HG02571 (cell line): Measurements from ENCODE around the gene ZNF629.
A peak's percentile ranks its signal among the peaks of the same experiment; 100 is the strongest.

Experiments used
- ATAC-seq: cut with Tn5 transposase; IDR thresholded peaks from one replicate; pipeline ENCODE4 v1.9.1; 2021; ENCODE audit warnings: mild to moderate bottlenecking, moderate library complexity; ENCODE audit not compliant: unreplicated experiment

ZNF629 gene

DNA sequence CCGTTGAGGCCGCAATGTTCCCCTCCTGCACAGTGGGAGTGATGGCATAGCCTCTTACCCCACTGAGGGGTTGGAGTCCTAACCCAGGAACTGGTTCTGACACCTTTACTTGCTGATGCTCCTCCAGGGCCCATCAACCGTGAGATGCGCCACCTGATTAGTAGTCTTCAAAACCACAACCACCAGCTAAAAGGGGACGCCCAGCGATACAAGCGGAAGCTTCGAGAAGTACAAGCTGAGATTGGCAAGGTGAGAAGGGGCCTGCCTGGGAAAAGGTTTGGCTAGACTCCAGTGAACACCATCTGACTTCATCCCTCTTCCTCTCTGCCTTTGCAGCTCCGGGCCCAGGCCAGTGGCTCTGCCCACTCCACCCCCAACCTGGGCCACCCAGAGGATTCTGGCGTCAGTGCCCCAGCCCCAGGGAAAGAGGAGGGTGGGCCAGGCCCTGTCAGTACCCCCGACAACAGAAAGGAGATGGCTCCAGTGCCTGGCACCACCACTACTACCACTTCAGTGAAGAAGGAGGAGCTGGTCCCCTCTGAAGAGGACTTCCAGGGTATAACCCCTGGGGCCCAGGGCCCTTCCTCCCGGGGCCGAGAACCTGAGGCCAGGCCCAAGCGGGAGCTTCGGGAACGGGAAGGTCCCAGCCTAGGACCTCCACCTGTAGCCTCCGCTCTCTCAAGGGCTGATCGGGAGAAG is 19.1 kb downstream of the ZNF629 start:
- no peak for ATAC-seq

DNA sequence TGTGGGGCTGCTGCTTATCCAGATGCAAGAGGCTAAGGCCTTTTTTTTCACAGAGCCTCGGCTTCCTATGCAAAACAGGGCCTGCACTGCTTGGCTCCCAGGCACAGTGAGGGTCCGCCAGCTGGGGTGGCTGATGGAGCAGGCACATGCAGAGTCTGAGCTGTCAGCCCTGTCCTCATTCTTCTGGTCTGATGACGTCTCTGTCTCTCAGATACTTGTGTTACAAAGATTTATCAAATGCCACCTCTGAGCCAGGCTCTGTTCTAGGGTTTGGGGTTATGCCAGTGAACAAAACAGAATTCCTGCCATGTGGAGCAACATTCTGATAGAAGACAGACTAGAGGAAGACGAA is 20.1 kb downstream of the ZNF629 start:
- ATAC-seq: no peak

DNA sequence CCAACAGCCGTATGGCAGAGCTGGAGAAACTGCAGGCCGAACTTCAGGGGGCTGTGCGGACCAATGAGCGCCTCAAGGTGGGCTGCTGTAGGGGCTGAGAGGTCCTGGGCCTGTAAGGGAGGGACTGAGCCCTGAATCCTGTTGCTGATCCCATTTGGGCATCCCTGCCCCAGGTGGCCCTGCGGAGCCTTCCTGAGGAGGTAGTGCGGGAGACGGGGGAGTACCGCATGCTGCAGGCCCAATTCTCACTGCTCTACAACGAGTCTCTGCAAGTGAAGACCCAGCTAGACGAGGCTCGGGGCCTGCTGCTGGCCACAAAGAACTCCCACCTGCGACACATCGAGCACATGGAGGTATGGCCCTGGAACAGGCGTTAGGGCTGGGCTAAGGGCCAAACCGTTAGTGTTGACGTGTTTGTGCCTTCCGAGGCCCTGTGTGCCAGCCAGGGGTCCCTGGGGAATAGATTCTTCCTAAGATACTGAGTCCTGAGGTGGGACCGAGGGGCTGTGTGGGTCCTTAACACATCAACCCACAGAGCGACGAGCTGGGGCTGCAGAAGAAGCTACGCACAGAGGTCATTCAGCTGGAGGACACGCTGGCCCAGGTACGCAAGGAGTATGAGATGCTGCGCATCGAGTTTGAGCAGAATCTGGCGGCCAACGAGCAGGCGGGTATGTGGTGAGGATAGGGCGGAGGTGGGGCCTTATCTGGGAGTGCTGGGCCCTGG is 20.6 kb downstream of the ZNF629 start:
- ATAC-seq: no peak

DNA sequence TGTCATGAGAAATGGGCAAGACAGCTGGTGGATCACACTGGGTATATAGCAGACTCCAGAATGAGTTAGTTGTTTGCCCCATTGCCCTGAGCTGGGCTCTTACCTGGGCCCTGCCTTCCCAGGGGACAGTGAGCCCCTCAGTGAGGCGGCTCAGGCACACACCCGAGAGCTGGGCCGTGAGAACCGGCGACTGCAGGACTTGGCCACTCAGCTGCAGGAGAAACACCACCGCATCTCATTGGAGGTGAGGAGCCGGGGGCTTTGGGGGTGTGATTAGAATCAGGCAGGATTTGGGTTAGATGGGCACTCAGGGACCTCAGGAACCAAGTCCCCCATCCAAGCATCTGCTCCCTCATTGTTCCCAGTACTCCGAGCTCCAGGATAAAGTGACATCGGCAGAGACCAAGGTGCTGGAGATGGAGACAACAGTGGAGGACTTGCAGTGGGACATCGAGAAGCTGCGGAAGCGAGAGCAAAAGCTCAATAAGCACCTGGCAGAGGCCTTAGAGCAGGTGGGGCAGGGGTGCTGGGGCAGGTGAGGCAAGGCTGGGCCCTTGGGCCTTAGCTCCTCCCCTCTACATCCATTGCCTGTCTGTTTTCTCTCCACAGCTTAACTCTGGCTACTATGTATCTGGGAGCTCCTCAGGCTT is 22.1 kb downstream of the ZNF629 start:
- ATAC-seq: no peak

DNA sequence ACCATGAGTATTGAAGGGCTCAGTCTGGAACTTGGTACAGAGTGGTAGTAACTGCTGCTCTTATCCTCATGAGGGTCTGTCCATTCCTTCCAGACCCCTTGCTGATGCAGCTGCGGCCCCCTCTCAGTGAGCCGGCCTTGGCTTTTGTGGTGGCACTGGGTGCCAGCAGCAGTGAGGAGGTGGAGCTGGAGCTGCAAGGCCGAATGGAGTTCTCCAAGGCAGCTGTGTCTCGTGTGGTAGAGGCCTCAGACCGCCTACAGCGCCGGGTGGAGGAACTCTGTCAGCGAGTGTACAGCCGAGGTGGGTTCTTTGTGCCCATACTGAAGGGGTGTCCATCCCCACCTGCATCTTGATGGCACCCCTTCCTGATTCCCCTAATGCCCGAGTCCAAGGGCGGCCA is 22.9 kb downstream of the ZNF629 start:
- ATAC-seq: no peak

DNA sequence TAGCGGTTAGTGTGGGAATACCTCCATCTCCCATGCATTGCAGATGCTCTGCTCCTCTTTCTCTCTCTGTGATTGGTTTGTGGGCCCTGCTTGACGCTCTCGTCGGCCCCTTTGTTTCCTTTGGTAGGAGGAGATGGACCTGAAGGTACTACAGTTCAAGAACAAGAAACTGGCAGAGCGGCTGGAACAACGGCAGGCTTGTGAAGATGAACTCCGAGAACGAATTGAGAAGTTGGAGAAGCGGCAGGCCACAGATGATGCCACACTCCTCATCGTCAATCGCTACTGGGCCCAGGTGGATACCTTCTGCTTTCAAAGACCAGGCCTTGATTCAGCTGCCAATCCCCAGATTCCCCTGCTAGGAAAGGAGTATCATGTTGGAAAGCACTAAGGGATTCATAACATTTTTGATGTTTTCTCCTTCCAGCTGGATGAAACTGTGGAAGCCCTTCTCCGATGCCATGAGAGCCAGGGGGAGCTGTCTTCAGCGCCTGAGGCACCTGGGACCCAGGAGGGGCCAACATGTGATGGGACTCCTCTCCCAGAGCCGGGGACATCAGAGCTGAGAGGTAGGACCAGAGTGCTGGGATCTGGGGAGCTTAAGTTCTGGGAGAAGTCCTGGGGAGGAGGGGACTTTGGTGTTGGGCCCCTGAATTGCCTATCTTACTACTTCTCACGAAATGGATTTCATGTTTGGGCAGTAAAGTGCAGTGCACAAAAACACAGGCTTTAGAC is 23.8 kb downstream of the ZNF629 start:
- no peak for ATAC-seq

DNA sequence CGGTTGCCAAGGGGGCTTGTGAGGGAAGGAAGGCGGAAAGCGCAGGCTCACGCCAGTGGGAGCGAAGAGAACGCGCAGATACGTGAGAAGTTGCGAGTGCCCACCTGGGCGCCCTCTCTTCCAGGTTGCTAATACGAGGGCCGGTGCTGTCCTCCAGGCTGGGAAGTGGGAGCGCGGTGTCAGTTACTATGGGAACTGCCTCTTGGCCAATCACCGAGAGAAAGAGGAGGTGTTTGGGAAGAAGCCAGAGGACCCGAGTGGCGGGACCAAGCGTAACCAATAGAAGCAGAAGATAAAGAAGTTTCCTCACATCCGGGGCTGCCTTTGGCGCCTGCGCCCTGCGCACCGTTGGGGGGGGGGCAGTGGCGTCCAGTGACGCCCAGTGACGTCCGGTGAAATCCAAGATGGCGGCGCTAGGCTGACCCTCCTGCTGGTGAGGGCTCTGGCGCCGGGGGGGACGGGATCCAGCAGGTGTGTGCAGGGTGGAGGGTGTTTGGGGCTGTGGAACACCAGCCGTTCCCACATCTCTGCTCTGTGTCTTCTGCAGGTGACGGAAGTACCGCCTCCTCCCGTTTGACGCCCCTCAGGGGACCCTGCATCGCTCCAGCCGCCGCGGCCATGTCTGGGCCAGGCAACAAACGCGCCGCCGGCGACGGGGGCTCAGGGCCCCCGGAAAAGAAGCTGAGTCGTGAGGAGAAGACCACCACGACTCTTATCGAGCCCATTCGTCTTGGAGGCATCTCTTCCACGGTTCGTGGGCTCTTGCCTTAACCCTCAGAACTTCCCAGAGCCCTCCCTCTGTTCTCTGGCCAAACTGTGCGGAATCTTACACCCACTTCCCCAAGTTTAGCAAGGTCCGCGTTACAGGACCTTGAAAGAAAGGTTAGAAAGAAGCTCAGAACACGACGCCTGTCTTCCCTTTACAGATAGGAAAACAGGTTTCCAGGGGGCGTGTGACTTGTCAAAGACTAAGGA is 24.8 kb downstream of the ZNF629 start, which contains the start of the genes CFAP119 and RNF40:
Gene CFAP119 (minus strand): TSS at position 135 of the 975 bp plus-strand sequence. CDS start 314 bp downstream, outside the sequence.
Gene RNF40 (plus strand): TSS at position 395 of the 975 bp plus-strand sequence. CDS start 224 bp downstream, at position 619.
- peak; percentile 86 for ATAC-seq

DNA sequence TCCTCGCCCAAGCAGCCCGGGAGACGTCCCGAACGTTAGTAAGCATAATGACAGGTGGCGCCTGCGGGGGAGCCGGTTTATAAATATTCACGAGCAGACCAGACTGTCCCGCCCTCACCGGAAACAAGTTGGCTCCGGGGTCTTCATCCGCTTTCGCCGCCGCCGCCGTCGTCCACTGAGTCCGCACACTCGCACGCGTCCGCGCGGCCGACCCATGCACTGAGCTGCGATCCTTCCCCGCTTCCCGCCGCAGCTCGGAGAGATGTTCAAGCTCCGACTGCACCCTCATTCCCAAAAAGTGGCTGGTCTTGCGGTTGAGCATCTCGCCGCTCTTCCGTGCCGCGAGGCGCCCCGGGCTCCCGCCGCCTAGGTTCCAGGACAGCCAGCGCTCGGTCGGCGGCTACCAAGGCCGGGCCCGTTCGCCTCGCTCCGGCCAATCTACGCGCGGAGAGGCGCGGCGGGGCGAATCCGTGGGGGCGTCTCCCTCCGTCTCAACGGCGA is 25.5 kb downstream of the ZNF629 start:
- ATAC-seq: peak; percentile 23

DNA sequence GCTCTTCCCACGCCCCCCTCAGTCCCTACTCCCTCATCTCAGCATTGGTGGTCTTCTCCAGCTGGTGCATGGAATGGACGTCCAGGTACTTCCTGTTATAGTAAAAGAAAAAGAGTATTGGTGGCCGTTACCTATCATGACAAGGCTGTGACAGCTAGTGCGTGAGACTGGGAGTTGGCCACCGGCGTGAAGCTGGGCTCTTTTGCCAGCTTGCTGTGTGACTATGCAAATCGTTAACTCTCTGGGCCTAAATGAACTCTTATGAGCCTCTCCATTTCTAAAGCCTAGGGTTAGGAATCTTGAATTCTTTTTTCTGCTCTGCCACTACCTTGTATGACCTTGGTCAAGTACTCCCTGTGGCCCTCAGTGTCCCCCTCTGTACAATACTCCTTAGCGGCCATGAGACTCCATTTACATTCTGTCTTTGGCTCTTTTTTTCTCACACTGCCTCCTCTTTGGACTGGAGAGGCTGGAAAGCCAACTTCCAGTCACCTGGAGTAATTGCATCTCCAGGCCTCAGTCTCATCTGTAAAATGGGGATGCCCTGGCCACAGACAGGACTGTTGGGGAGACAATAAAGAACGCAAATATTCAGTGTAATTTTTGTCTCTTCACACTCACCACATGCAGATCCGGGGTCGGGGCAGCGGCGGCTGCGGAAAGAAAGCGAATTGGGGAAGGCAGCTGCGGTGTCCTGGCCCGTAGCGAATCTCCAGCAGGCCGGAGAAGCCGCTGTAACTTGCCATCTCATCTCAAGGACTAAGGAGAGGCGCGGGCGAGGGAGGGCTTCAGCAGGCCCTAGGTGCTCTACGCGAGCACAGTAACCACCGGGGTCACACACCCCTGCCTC is 26.2 kb downstream of the ZNF629 start:
- ATAC-seq: no peak

DNA sequence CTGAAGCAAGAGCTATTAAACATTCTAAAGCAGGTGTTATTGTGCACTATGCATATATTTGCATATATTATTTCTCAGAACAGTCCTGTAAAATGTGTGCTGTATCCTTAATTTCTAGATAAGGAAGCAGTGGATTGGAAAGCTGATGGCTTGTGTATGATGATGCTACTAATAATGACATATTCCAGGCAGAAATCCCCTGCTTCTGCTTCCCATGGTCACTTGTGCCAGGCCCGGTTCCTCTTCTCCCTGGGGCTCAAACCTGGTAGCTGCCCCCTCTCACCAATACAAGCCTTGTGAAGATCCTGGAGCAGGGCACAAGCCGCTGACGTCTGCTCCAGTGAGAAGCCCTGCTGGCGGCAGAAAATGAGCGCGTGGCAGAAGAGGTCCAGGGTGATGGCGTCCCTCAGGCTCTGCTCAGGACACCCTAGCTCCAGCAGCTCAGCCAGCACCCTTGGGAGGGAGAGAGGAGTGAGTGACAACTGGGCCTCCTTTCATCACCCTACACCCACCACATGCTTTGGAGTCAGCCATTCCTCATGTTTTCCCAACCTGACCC is 26.9 kb downstream of the ZNF629 start:
- ATAC-seq: no peak

DNA sequence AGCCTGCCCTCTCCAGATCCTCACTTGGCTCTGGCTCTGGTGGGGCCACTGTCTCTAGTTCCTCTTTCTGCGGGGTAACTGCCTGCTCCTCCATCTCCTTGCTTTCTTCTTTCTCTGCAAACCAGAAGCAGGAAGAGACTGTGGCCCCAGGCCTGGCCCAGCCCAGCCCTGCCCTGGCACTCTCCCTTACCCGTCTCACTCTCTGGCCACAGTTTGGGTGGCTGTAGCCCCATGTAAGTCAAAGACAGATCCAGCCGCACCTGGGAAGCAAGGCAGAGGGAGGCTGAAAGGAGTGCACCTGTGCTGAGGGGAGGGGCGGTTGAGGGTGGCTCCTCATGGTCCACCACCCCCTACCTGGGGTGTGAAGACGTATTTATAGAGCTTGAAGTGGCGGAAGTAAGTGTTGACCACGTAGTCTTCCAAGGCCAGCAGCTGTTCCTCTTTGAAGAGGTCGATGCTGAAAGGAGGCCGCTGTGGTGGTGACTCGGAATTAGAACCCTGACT is 28.0 kb downstream of the ZNF629 start:
- ATAC-seq: no peak

DNA sequence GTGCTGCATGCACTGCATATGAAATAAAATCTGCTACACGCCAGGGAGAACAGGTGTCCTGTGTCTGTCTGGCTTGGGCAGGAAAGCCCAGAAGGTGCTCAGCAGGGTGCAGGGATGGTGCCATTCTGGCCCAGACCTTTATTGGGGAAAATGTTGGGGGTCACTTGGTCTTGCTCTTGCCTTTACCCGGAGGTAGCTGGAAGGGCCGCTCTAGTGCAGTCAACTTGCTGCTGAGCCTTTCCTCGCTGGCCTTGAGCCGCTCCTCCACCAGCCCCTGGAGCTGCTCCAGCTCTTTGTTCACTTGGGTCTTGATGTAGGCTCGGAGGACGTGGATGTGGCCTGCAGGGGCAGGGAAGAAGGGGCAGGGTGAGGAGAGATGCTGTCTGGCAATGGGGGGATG is 29.7 kb downstream of the ZNF629 start:
- no peak for ATAC-seq

DNA sequence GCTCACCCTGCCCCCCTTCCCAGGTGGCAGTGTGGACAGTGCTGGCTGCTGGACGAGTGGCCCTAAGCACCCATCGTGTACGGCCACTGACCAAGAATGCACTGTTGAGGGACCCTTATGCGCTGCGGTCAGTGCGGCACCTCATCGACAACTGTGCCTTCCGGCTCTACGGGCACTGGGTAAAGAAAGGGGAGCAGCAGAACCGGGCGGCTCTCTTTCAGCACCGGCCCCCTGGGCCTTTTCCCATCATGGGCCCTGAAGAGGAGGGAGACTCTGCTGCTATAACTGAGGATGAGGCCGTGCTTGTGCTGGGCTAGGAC is 30.3 kb downstream of the ZNF629 start:
- ATAC-seq: no peak

DNA sequence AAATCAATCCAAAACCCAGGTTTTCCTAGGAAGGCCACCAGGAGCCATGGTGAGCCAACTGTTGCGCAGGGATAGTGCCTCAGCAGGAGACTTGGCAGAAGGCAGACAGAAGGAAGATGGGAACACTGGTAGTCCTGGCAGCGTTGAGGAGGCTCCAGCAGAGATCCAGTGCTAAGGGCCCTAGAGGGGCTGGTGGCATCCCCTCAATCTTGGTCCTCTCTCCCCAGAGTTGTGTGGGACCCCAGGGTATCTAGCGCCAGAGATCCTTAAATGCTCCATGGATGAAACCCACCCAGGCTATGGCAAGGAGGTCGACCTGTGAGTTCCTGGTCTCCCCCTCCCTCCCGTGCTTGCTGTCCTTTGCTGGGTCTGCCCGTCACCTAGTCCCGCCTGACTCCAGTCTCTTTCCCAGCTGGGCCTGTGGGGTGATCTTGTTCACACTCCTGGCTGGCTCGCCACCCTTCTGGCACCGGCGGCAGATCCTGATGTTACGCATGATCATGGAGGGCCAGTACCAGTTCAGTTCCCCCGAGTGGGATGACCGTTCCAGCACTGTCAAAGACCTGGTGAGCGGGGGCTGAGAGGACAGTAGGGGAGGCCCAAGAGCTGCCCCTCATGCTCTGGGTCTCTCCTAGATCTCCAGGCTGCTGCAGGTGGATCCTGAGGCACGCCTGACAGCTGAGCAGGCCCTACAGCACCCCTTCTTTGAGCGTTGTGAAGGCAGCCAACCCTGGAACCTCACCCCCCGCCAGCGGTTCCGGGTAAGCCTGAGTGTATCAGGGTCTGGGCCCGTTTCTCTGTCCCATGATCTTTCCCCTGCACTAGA is 30.8 kb downstream of the ZNF629 start:
- no peak for ATAC-seq

DNA sequence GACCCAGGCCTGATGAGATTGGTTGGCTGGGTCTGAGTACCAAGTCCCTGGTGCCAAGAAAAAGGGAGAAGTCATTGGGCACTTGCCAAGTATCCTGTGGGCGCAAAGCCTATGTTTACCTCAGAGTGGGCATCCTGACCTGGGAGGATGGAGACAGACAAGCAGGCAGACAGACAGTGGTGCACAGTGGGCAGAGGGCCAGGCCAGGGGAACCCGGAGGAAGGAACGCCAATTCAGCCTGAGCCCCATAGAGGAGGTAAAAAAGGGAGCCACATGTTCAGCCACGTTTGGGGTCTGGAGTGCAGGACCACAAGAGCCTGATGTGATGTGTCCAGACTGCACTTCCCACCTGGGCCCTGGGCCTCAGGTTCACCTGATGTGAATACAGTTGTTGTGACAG is 33.4 kb downstream of the ZNF629 start:
- ATAC-seq: no peak

DNA sequence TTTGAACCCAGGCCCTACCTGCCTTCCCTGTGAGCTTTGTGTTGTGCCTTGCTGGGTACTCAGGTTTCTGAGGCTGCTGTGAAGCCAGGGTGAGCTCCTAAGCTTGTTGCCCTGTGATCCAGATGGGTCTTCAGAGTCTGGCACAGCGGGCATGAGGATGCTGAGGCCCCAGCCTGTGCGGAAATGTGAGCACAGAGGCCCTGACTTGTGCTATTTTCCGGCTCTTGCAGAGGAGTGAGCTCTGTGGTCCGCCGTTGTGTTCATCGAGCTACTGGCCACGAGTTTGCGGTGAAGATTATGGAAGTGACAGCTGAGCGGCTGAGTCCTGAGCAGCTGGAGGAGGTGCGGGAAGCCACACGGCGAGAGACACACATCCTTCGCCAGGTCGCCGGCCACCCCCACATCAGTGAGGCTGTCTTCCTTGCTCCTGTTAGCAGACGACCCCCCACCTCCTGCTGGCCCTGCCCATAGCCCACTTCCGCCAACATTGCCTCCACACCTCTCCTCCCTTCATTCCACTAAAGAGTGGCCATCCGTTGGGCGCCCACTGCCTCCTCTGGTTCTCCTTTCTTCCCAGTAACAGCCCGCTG is 36.0 kb downstream of the ZNF629 start:
- no peak for ATAC-seq

DNA sequence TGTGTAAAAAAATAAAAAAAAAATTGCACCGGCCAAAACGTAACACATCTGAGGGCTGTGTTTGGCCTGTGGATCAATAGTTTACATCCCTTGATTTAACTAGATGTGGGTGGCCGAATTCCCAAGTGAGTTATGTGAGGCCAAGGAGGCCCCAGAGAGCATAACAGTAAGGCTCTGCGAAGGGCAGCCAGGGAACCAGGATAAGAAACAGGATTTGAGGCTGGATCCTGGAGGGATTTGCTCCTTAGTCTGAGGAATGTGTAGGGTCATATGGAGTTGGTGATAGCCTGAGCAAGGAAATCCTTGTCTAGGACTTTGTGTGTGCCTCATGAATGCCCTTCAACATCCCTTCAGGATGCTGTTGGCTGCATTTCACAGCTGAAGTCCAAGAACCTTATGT is 36.8 kb downstream of the ZNF629 start:
- no peak for ATAC-seq
